ENCODE data around the gene ZFP91. TPM values are rescaled to one million over a fixed set of nuclear protein-coding genes. Genes with fewer than 3 reads are reported as not detected.

ZFP91 gene
- total and polyA plus RNA-seq, 9 of the 15 experiments (the other 6 are each of a cell fraction or from before 2014, with no cell fraction given) = 17.6 to 58.3 (median 34.0) TPM

DNA sequence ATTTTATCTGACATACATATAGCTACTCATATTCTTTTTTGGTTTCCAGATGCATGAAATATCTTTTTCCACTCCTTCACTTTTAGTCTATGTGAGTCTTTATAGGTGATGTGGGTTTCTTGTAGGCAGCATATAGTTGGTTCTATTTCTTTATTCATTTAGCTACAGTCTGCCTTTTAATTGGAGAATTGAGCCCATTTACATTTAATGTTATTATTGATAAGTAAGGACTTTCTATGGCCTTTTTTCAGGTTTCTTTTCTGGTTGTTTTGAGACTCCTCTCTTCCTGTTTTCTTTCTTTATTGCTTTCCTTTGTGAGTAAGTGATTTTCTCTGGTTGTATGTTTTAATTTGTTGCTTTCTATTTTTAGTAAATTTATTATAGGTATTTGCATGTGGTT lies 70.8 kb downstream of the ZFP91 start:
- Histone ChIP-seq H3K9me3 (replicated peaks; ENCODE audit: control insufficient read depth, insufficient read depth, low read depth, low read length) (peaks cover 3% of the 10 kb centered on the region; the same call in 1 of the 2 replicates), H3K4me2 (ENCODE audit: insufficient read depth, low read length) (no peak overlapping the region), H3K9me1 (ENCODE audit: control insufficient read depth, insufficient read depth, low read length) (no peaks in the 10 kb centered on the region), H3K27ac (ENCODE audit: extremely low read depth, low read depth, low read length) (no peak overlapping the region), H3K4me1 (replicated peaks in 1 of 2; ENCODE audit: control insufficient read depth in 2 of 2, insufficient read depth in 2 of 2, low read length in 2 of 2) (no peaks in the 10 kb centered on the region), H3K79me2 (ENCODE audit: control insufficient read depth, insufficient read depth, low read length) (no peaks in the 10 kb centered on the region), H3K36me3 (ENCODE audit: control insufficient read depth, insufficient read depth, low read length) (no peaks in the 10 kb centered on the region), H3K4me3 (no peak overlapping the region), H3K9ac (ENCODE audit: insufficient read depth in 1 of 2, low read depth in 2 of 2, low read length in 2 of 2) (no peak overlapping the region), H4K20me1 (replicated peaks; ENCODE audit: control insufficient read depth, insufficient read depth, low read length) (no peaks in the 10 kb centered on the region), H2AFZ (ENCODE audit: low read depth, low read length) (no peak overlapping the region), H3K27me3 (ENCODE audit: control insufficient read depth in 2 of 2, insufficient read depth in 2 of 2, low read length in 2 of 2) (no peaks in the 10 kb centered on the region)
- ChIA-PET CTCF (ENCODE audit: low intra/inter-chr PET ratio) (no interaction called here), POLR2A (no interaction called here)
- intact Hi-C loops (cut with micrococcal nuclease) (loop anchor here (5.0 kb wide), 1 partner anchor 508 kb away; no protein-coding TSS in a partner anchor), in situ Hi-C loops (cut with MboI) (loop anchor here (25.0 kb wide), 1 partner anchor 488 kb away; the partner anchor contains the start of gene FAM111A)
- TF ChIP-seq MTA1 (IDR thresholded peaks at IDR 0.05; ENCODE audit: borderline replicate concordance) = no peak
- peak; percentile 95 for TF ChIP-seq ZNF507 (tag; conservative IDR thresholded peaks at IDR 0.05)
- BruUV-seq (replicated peaks) = no TSS peak
- ATAC-seq (no peak), FAIRE-seq (no peak), DNase-seq (ENCODE audit: extremely low read depth in 1 of 4, low spot score in 3 of 4) (no peak)

DNA sequence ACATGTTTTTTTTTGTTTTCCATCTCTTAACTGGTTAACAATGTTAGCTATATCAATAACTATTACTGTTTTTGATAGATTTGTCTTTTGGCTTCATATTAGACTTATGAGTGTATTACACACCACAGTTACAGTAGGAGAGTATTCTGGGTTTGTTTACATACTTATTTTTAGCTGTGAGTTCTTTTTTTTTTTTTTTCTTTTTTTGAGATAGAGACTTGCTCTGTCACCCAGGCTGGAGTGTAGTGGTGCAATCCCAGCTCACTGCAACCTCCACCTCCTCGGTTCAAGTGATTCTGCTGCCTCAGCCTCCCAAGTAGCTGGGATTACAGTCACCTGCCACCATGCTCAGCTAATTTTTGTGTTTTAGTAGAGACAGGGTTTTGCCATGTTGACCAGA lies 71.6 kb downstream of the ZFP91 start:
- no peaks in the 10 kb centered on the region for H3K36me3 ChIP-seq (ENCODE audit: control insufficient read depth, insufficient read depth, low read length)
- H3K4me1 ChIP-seq (replicated peaks in 1 of 2; ENCODE audit: control insufficient read depth in 2 of 2, insufficient read depth in 2 of 2, low read length in 2 of 2) = no peaks in the 10 kb centered on the region
- CTCF ChIA-PET (ENCODE audit: low intra/inter-chr PET ratio) = interaction anchor here (0.6 to 0.7 kb wide), 2 partner anchors 9 to 10 kb away, joined by 3 read pairs; no protein-coding TSS in a partner anchor
- no CpG with 5 or more reads among the region's 1 CpG for WGBS (ENCODE audit: insufficient coverage, low coverage, missing lambda C conversion rate)
- no peak overlapping the region for H3K4me2 ChIP-seq (ENCODE audit: insufficient read depth, low read length)
- H3K27me3 ChIP-seq (ENCODE audit: control insufficient read depth in 2 of 2, insufficient read depth in 2 of 2, low read length in 2 of 2) = no peaks in the 10 kb centered on the region
- H3K9me1 ChIP-seq (ENCODE audit: control insufficient read depth, insufficient read depth, low read length) = no peaks in the 10 kb centered on the region
- in situ Hi-C loops (cut with MboI) (no loop called here), intact Hi-C loops (cut with micrococcal nuclease) (loop anchor here (5.0 kb wide), 1 partner anchor 507 kb away; no protein-coding TSS in a partner anchor)
- no peaks in the 10 kb centered on the region; the same call in 1 of the 2 replicates for H3K9me3 ChIP-seq (replicated peaks; ENCODE audit: control insufficient read depth, insufficient read depth, low read depth, low read length)
- POLR2A ChIA-PET = interaction anchor here (1.1 kb wide), 1 partner anchor 21 kb away, joined by 3 read pairs; no protein-coding TSS in a partner anchor
- no peak for ATAC-seq
- H4K20me1 ChIP-seq (replicated peaks; ENCODE audit: control insufficient read depth, insufficient read depth, low read length) = no peaks in the 10 kb centered on the region
- H3K9ac ChIP-seq (ENCODE audit: insufficient read depth in 1 of 2, low read depth in 2 of 2, low read length in 2 of 2) = no peak overlapping the region
- no peak overlapping the region for H3K27ac ChIP-seq (ENCODE audit: extremely low read depth, low read depth, low read length)
- H3K79me2 ChIP-seq (ENCODE audit: control insufficient read depth, insufficient read depth, low read length) = no peaks in the 10 kb centered on the region
- FAIRE-seq = no peak
- H2AFZ ChIP-seq (ENCODE audit: low read depth, low read length) = no peak overlapping the region
- H3K4me3 ChIP-seq = no peak overlapping the region
- no peak for DNase-seq (ENCODE audit: extremely low read depth in 1 of 4, low spot score in 3 of 4)
- no TSS peak for BruUV-seq (replicated peaks)
- no peak for TF ChIP-seq ZNF184 (CRISPR knock-in tag; IDR thresholded peaks at IDR 0.05)
- TF ChIP-seq TSC22D4 (tag; IDR thresholded peaks at IDR 0.05) = no peak
- no peak for TF ChIP-seq ILK (tag; IDR thresholded peaks at IDR 0.05; ENCODE audit: borderline replicate concordance, low read depth)
- no peak for TF ChIP-seq LARP7 (IDR thresholded peaks at IDR 0.05)
- TF ChIP-seq JUNB (CRISPR knock-in tag; conservative IDR thresholded peaks at IDR 0.05) = no peak
- TF ChIP-seq GTF2A2 (tag; IDR thresholded peaks at IDR 0.05) = no peak
- no peak for TF ChIP-seq CEBPG (CRISPR knock-in tag; IDR thresholded peaks at IDR 0.05)
- peak in 1 of 2 experiments; percentile 53; a peak in 2 of 4 replicates for TF ChIP-seq CEBPG (tag; conservative IDR thresholded peaks at IDR 0.05 in 1 of 2, IDR thresholded peaks at IDR 0.05 in 1 of 2)
- no peak for TF ChIP-seq CSDE1 (IDR thresholded peaks at IDR 0.05)
- no peak for TF ChIP-seq ZBED1 (IDR thresholded peaks at IDR 0.05)
- TF ChIP-seq ZFP30 (CRISPR knock-in tag; IDR thresholded peaks at IDR 0.05; ENCODE audit: borderline replicate concordance) = no peak
- no peak for TF ChIP-seq TRIM28 (IDR thresholded peaks at IDR 0.05)
- no peak for TF ChIP-seq JUN (IDR thresholded peaks at IDR 0.05; ENCODE audit: borderline replicate concordance, low read depth, low read length)
- TF ChIP-seq JUN (CRISPR knock-in tag; IDR thresholded peaks at IDR 0.05; ENCODE audit: borderline replicate concordance) = no peak
- 0 out of 2 replicates have a peak, but pooled peaks have one; percentile 10 for TF ChIP-seq MAFG (tag; conservative IDR thresholded peaks at IDR 0.05)
- peak; percentile 32; the same call in 1 of the 2 replicates for TF ChIP-seq CEBPB (tag; IDR thresholded peaks at IDR 0.05)

Measured in K562 (cell line).